ENCODE results near the gene ACTL9. TPM values are rescaled to one million over a fixed set of nuclear protein-coding genes. Genes with fewer than 3 reads are reported as not detected.

ACTL9 gene
- total and polyA plus RNA-seq, 12 donors: not detected

DNA sequence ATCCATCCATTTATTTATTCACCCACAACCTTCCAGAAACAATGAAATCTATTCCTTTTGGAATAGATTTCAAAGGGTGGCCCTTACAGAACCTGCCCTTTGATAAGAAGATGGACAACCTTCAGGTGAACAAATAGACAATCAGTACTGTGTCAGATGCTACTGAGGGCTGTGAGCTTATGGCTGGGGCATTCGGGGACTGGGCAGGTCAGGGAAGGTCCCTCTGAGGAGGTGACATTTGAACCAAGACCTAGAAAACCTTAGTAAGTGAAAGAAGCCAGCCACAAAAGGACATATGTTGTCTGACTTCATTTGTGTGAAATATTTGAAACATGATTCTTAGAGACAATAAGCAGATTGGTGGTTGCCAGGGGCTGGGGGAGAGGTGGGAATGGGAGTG, 15.7 kb downstream of the ACTL9 start:
- intact Hi-C loops (cut with DNase I): no loop called here
- Histone ChIP-seq H3K9me3 (peaks cover 0 to 17% (median 0%) of the 10 kb centered on the region in 11 donors), H3K4me3 (no peak overlapping the region), H3K27me3 (peaks cover 0 to 20% (median 6%) of the 10 kb centered on the region in 7 donors), H3K27ac (no peak overlapping the region), H3K36me3 (no peaks in the 10 kb centered on the region), H3K4me1 (no peaks in the 10 kb centered on the region)
- WGBS, 2 donors: 68 to 70% methylated on average over 1 of the region's 1 CpG
- ATAC-seq (no peak), DNase-seq (no peak)
- TF ChIP-seq, protein P1, sequence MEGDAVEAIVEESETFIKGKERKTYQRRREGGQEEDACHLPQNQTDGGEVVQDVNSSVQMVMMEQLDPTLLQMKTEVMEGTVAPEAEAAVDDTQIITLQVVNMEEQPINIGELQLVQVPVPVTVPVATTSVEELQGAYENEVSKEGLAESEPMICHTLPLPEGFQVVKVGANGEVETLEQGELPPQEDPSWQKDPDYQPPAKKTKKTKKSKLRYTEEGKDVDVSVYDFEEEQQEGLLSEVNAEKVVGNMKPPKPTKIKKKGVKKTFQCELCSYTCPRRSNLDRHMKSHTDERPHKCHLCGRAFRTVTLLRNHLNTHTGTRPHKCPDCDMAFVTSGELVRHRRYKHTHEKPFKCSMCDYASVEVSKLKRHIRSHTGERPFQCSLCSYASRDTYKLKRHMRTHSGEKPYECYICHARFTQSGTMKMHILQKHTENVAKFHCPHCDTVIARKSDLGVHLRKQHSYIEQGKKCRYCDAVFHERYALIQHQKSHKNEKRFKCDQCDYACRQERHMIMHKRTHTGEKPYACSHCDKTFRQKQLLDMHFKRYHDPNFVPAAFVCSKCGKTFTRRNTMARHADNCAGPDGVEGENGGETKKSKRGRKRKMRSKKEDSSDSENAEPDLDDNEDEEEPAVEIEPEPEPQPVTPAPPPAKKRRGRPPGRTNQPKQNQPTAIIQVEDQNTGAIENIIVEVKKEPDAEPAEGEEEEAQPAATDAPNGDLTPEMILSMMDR (IDR thresholded peaks at IDR 0.05): no peak

DNA sequence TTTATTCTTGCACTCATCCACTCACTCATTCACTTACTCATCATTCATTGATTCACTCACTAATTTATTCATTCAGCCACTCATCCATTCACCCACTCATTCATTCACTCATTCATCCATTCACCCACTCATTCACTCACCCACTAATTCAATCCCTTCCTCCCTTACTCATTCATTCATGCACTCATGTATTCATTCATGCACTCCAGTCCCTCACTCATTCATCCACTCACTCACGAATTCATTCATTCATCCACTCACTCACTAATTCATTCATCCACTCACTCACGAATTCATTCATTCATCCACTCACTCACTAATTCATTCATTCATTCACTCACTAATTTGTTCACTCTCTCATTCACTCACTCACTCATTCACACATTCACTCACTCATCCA, 16.1 kb downstream of the ACTL9 start:
- peaks cover 0 to 17% (median 0%) of the 10 kb centered on the region in 11 donors for H3K9me3 ChIP-seq
- H3K4me3 ChIP-seq: no peak overlapping the region
- H3K4me1 ChIP-seq: no peaks in the 10 kb centered on the region
- intact Hi-C loops (cut with DNase I): no loop called here
- WGBS, 2 donors: 57 to 69% methylated on average over 2 of the region's 2 CpGs
- DNase-seq (no peak), ATAC-seq (no peak)
- no peak overlapping the region for H3K27ac ChIP-seq
- H3K36me3 ChIP-seq: no peaks in the 10 kb centered on the region
- TF ChIP-seq, protein P1 (IDR thresholded peaks at IDR 0.05): no peak
- H3K27me3 ChIP-seq: peaks cover 0 to 20% (median 6%) of the 10 kb centered on the region in 7 donors

DNA sequence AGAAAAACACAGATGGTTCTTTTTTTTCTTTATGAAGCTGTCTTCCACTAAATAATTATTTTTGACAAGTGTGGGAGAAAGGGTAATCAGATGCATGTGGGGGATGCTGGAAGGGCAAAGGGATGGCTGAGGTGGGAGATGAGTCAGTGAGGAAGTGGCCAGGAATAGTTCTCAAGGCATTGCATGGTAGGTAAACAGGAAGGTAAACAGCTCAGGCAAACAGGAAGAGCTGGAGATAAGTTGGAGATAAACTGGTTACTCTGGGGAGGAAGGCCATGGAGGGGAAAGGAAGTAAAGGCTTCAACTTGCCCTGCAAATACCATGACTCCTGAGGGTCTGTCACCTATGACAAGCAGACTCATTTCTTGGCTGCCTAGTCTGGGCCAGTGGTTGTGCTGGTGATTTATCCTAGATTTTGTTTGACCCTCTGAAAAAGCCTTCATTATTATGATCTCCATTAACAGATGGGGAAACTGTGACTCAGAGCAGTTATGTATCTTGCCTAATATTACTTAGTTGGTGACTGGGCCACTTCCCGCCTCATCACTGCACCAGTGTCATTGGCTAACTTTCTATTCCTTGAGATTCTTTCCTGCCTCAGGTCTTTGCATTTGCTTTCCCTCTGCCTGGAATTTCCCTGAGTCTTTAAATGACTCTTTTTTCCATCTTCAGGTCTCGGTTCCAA, 17.1 kb downstream of the ACTL9 start:
- ATAC-seq: no peak
- Histone ChIP-seq H3K4me1 (no peaks in the 10 kb centered on the region), H3K36me3 (no peaks in the 10 kb centered on the region), H3K27ac (no peak overlapping the region), H3K27me3 (peaks cover 0 to 15% (median 3%) of the 10 kb centered on the region in 7 donors), H3K9me3 (peaks cover 0 to 17% (median 0%) of the 10 kb centered on the region in 11 donors), H3K4me3 (no peak overlapping the region)
- intact Hi-C loops (cut with DNase I): no loop called here
- TF ChIP-seq, protein P1 (IDR thresholded peaks at IDR 0.05): no peak
- no peak for DNase-seq
- 67 to 78% methylated on average over 2 of the region's 2 CpGs for WGBS, 2 donors

DNA sequence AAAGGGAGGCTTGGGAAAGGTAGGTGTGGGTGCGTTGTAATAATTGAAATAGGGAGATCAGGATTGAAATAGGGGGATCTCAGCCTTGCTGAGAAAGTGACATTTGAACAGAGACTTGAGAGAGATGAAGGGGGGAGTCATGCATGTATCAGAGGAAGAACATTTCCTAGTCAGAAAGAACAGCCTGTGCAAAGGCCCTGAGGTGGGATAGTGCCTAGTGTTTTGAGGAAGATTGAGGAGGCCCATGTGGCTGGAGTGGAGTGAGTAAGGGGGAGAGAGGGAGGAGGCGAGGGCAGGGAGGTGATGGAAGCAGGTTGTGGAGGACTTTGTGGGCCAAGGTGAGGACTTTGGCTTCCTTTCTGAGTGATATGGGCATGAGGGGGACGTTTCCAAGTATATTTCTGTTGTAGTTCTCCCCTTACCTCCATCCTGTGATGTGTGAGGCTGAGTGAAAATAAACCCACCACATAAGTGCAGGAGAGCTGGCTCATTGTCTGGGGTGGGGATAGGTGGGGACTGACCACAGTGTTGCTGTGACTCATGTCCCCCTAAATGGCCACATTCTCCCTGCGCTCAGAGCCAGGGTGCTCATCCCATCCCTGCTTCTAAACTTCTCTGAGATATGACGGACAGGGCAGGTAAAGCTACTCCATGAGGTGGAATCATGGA, 17.8 kb downstream of the ACTL9 start:
- TF ChIP-seq, protein P1 (IDR thresholded peaks at IDR 0.05): no peak
- Histone ChIP-seq H3K27ac (no peak overlapping the region), H3K27me3 (peaks cover 0 to 11% (median 0%) of the 10 kb centered on the region in 7 donors), H3K4me1 (no peaks in the 10 kb centered on the region), H3K4me3 (no peak overlapping the region), H3K9me3 (peaks cover 0 to 17% (median 0%) of the 10 kb centered on the region in 11 donors), H3K36me3 (no peaks in the 10 kb centered on the region)
- intact Hi-C loops (cut with DNase I): no loop called here
- ATAC-seq: no peak
- DNase-seq: no peak
- 64 to 80% methylated on average over 5 of the region's 5 CpGs for WGBS, 2 donors

Data from heart right ventricle (tissue), 16 donors.